Astrocyte (in vitro differentiated cells and primary cell): ENCODE measurements around the gene PDE5A. TPM values are rescaled to one million over a fixed set of nuclear protein-coding genes. Genes with fewer than 3 reads are reported as not detected.

Experiments used
- DNase-seq: peaks from one replicate; pipeline ENCODE4 v3.0.0-alpha.2; 2010; ENCODE audit warnings: low read depth
- FAIRE-seq: peaks from 2 replicates; lab custom pipeline; 2011; peaks lifted over from hg19 to GRCh38; lab: Jason Lieb, UNC
- H2AFZ ChIP-seq: 2 replicates; pipeline ENCODE4 v1.6.0; 2012; ENCODE audit warnings: low read depth, low read length, inconsistent platforms
- H3K27ac ChIP-seq: 2 replicates; pipeline ENCODE4 v1.5.1; 2011; ENCODE audit warnings: low read depth, low read length, inconsistent platforms
- H3K27me3 ChIP-seq: 2 replicates; pipeline ENCODE4 v1.6.0; 2011; ENCODE audit warnings: low read length, inconsistent platforms; ENCODE audit not compliant: insufficient read depth
- H3K36me3 ChIP-seq: 2 replicates; pipeline ENCODE4 v1.5.1; 2011; ENCODE audit warnings: low read length, inconsistent platforms; ENCODE audit not compliant: insufficient read depth
- H3K4me1 ChIP-seq: 2 replicates; pipeline ENCODE4 v1.5.1; 2011; ENCODE audit warnings: low read length, inconsistent platforms; ENCODE audit not compliant: insufficient read depth
- H3K4me2 ChIP-seq: 2 replicates; pipeline ENCODE4 v1.6.0; 2012; ENCODE audit warnings: low read length, inconsistent platforms
- H3K4me3 ChIP-seq: 2 replicates; pipeline ENCODE4 v1.5.1; 2011; ENCODE audit warnings: low read depth, mild to moderate bottlenecking, low read length, inconsistent platforms; ENCODE audit not compliant: insufficient read depth
- H3K79me2 ChIP-seq: 2 replicates; pipeline ENCODE4 v1.6.0; 2012; ENCODE audit warnings: mild to moderate bottlenecking, low read length, inconsistent platforms; ENCODE audit not compliant: insufficient read depth
- H3K9ac ChIP-seq: 2 replicates; pipeline ENCODE4 v1.6.0; 2012; ENCODE audit warnings: mild to moderate bottlenecking, low read length, inconsistent platforms
- H3K9me3 ChIP-seq: 2 replicates; pipeline ENCODE4 v1.5.1; 2012; ENCODE audit warnings: low read depth, mild to moderate bottlenecking, low read length, inconsistent platforms; ENCODE audit not compliant: insufficient read depth
- H4K20me1 ChIP-seq: 2 replicates; pipeline ENCODE4 v1.6.0; 2012; ENCODE audit warnings: low read length, inconsistent platforms; ENCODE audit not compliant: insufficient read depth
- H3K27ac Mint-ChIP-seq: one replicate; pipeline ENCODE4 v1.8.0; 2021; ENCODE audit warnings: mild to moderate bottlenecking, mixed read lengths; ENCODE audit not compliant: unreplicated experiment
- H3K27me3 Mint-ChIP-seq: one replicate; pipeline ENCODE4 v1.8.0; 2021; ENCODE audit warnings: low read depth, mixed read lengths; ENCODE audit not compliant: unreplicated experiment
- H3K36me3 Mint-ChIP-seq: one replicate; pipeline ENCODE4 v1.8.0; 2021; ENCODE audit warnings: low read depth, mixed read lengths; ENCODE audit not compliant: unreplicated experiment
- H3K4me1 Mint-ChIP-seq: one replicate; pipeline ENCODE4 v1.8.0; 2021; ENCODE audit warnings: low read depth, mixed read lengths; ENCODE audit not compliant: unreplicated experiment
- H3K4me3 Mint-ChIP-seq: one replicate; pipeline ENCODE4 v1.8.0; 2021; ENCODE audit warnings: mild to moderate bottlenecking, moderate library complexity, mixed read lengths; ENCODE audit not compliant: unreplicated experiment
- H3K9me3 Mint-ChIP-seq: one replicate; pipeline ENCODE4 v1.8.0; 2021; ENCODE audit warnings: mild to moderate bottlenecking, mixed read lengths; ENCODE audit not compliant: unreplicated experiment
- EZH2 ChIP-seq: IDR thresholded peaks from 2 replicates; pipeline ENCODE4 v1.6.1; 2012; ENCODE audit warnings: mild to moderate bottlenecking, low read length, inconsistent platforms; ENCODE audit not compliant: insufficient read depth
- total RNA-seq: library from RNA; stranded (reverse); gene quantifications from 2 replicates; pipeline ENCODE4 v1.2.1, GENCODE V29; 2021
- TF ChIP-seq, protein P1 (sequence below): IDR thresholded peaks from 2 replicates; pipeline ENCODE4 v1.5.1; 2011; ENCODE audit warnings: low read depth, mild to moderate bottlenecking, inconsistent platforms, low read length, moderate library complexity; ENCODE audit not compliant: insufficient read depth

PDE5A gene
- total RNA-seq, 1 donor from 2014 or later: 3.6 TPM

- peaks cover 2% of the 10 kb centered on the region for H3K9me3 Mint-ChIP-seq
- no peak overlapping the region for H2AFZ ChIP-seq
- H3K4me3 Mint-ChIP-seq: no peak overlapping the region
- peaks cover 2% of the 10 kb centered on the region for H3K36me3 Mint-ChIP-seq
- no peaks in the 10 kb centered on the region for H3K27me3 ChIP-seq
- peaks cover 7% of the 10 kb centered on the region for H3K4me1 ChIP-seq
- no peak for FAIRE-seq
- H4K20me1 ChIP-seq: no peaks in the 10 kb centered on the region
- DNase-seq: no peak
- TF ChIP-seq, protein P1, sequence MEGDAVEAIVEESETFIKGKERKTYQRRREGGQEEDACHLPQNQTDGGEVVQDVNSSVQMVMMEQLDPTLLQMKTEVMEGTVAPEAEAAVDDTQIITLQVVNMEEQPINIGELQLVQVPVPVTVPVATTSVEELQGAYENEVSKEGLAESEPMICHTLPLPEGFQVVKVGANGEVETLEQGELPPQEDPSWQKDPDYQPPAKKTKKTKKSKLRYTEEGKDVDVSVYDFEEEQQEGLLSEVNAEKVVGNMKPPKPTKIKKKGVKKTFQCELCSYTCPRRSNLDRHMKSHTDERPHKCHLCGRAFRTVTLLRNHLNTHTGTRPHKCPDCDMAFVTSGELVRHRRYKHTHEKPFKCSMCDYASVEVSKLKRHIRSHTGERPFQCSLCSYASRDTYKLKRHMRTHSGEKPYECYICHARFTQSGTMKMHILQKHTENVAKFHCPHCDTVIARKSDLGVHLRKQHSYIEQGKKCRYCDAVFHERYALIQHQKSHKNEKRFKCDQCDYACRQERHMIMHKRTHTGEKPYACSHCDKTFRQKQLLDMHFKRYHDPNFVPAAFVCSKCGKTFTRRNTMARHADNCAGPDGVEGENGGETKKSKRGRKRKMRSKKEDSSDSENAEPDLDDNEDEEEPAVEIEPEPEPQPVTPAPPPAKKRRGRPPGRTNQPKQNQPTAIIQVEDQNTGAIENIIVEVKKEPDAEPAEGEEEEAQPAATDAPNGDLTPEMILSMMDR: no peak
- no peak for TF ChIP-seq EZH2
- H3K27ac Mint-ChIP-seq: no peak overlapping the region
- H3K27ac ChIP-seq: no peak overlapping the region
- H3K27me3 Mint-ChIP-seq: no peaks in the 10 kb centered on the region
- H3K4me3 ChIP-seq: no peak overlapping the region
- no peaks in the 10 kb centered on the region for H3K9me3 ChIP-seq
- no peak overlapping the region for H3K9ac ChIP-seq
- peaks cover 5% of the 10 kb centered on the region for H3K4me1 Mint-ChIP-seq
- no peak overlapping the region for H3K4me2 ChIP-seq
- H3K79me2 ChIP-seq: no peaks in the 10 kb centered on the region
- peaks cover 13% of the 10 kb centered on the region for H3K36me3 ChIP-seq
These were observed 88.4 kb downstream of the PDE5A start for GRCh38 chr4:119540249-119540648.

DNA sequence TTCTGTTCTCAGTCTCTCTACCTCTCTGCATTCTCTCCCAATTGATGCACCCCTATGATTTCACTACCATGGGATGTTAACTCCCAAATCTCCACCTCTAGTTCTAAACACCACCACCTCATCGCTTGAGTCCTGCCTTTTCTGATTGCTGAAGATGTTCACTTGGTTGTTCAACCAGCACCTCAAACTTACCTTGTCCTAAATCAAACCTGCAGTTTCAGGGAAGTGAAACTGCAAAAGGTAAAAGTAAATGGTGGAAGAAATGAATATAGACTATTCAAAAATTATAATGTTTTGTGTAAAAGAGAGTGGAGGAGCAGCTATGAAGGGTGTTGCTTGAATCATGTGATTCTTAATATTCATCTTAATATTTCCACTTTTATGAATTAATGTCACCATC is 91.0 kb downstream of the PDE5A start:
- H4K20me1 ChIP-seq: no peaks in the 10 kb centered on the region
- no peaks in the 10 kb centered on the region for H3K79me2 ChIP-seq
- no peak overlapping the region for H3K27ac Mint-ChIP-seq
- DNase-seq (no peak), FAIRE-seq (no peak)
- H3K9me3 Mint-ChIP-seq: peaks cover 5% of the 10 kb centered on the region
- H3K4me2 ChIP-seq: no peak overlapping the region
- peaks cover 5% of the 10 kb centered on the region for H3K4me1 Mint-ChIP-seq
- H3K36me3 Mint-ChIP-seq: peaks cover 4% of the 10 kb centered on the region
- H3K4me1 ChIP-seq: peaks cover 7% of the 10 kb centered on the region
- H3K4me3 Mint-ChIP-seq: no peak overlapping the region
- no peak overlapping the region for H3K4me3 ChIP-seq
- no peaks in the 10 kb centered on the region for H3K27me3 Mint-ChIP-seq
- no peak overlapping the region for H3K27ac ChIP-seq
- H3K9me3 ChIP-seq: no peaks in the 10 kb centered on the region
- H3K36me3 ChIP-seq: peaks cover 13% of the 10 kb centered on the region
- no peak for TF ChIP-seq EZH2
- TF ChIP-seq, protein P1: no peak
- peak overlapping the region; percentile 47 for H3K9ac ChIP-seq
- H2AFZ ChIP-seq: no peak overlapping the region
- H3K27me3 ChIP-seq: no peaks in the 10 kb centered on the region
